ENCODE results near the gene NME4.

The NME4 gene

DNA sequence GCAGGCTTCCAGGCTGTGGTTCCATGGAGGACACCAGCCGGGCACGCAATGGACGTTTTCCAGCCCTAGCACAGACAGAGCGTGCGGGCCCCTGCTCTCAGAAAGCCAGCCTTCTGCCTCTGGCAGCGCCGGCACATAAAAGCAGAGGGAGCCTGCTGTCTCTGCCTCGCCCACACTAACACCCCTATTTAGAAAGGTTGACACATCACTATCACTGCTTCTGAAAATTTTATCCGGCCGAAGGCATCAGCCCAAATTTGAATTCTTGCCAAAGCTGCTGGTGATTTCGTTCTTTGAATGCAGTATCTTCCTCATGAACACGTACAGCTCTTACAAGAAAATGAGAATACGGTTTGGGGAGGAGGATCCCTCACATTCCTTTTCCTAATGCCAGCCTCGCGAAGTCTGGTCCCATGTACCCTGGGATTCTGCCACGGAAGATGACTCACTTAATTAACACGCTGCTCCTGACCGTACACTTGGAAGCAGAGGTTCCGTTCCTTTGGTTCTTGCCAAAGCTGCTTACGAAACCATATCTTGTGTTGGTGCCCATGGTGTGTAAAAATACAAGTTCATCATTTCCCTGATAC lies 27.1 kb downstream of the NME4 start:
- H3K4me3 ChIP-seq (ENCODE audit: low read length) = peak overlapping the region; percentile 51
- peak; percentile 93 for DNase-seq (ENCODE audit: low read depth)
- TF ChIP-seq, protein P1, sequence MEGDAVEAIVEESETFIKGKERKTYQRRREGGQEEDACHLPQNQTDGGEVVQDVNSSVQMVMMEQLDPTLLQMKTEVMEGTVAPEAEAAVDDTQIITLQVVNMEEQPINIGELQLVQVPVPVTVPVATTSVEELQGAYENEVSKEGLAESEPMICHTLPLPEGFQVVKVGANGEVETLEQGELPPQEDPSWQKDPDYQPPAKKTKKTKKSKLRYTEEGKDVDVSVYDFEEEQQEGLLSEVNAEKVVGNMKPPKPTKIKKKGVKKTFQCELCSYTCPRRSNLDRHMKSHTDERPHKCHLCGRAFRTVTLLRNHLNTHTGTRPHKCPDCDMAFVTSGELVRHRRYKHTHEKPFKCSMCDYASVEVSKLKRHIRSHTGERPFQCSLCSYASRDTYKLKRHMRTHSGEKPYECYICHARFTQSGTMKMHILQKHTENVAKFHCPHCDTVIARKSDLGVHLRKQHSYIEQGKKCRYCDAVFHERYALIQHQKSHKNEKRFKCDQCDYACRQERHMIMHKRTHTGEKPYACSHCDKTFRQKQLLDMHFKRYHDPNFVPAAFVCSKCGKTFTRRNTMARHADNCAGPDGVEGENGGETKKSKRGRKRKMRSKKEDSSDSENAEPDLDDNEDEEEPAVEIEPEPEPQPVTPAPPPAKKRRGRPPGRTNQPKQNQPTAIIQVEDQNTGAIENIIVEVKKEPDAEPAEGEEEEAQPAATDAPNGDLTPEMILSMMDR (IDR thresholded peaks at IDR 0.05; ENCODE audit: insufficient read depth, low read depth, low read length, missing control alignments) = no peak

DNA sequence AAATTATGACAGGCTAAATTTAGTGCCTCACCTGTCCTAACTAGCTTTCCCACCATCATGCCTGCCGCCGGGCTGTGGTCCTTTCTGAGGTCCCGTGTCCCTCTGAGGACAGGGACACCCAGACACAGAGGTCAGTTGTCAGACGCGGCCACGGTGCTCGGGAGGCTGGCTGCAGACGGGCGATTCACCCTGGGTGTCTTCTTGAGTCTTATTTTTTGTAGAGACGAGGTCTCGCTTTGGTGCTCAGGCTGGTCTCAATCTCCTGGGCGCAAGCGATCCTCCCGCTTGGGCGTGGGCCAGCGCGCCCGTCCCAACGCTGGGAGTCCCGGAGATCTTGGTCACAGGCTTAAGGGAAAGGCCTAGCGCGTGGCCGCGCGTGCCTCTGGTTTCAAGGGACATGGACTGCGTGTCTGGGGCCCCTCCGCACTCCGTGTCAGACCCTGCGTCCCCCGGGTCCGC lies 27.7 kb downstream of the NME4 start:
- H3K4me3 ChIP-seq (ENCODE audit: low read length) = peak overlapping the region; percentile 51
- peak; percentile 38 for DNase-seq (ENCODE audit: low read depth)
- TF ChIP-seq, protein P1 (IDR thresholded peaks at IDR 0.05; ENCODE audit: insufficient read depth, low read depth, low read length, missing control alignments) = no peak

GRCh38 chr16:425082-425718 lies 28.2 kb downstream of the NME4 start, which contains the start of gene RAB11FIP3:
Gene RAB11FIP3, plus strand, starts transcription at chr16:425649. Its CDS starts 358 bp downstream, at chr16:426007.
- DNase-seq (ENCODE audit: low read depth) = peak; percentile 75
- H3K4me3 ChIP-seq (ENCODE audit: low read length) = peak within 1 kb of the TSS; percentile 65
- TF ChIP-seq, protein P1 (IDR thresholded peaks at IDR 0.05; ENCODE audit: insufficient read depth, low read depth, low read length, missing control alignments) = peak; percentile 17

- DNase-seq (ENCODE audit: low read depth) = peak; percentile 16
- peak overlapping the region; percentile 51 for H3K4me3 ChIP-seq (ENCODE audit: low read length)
- TF ChIP-seq, protein P1 (IDR thresholded peaks at IDR 0.05; ENCODE audit: insufficient read depth, low read depth, low read length, missing control alignments) = no peak
Observed at GRCh38 chr16:425740-426114, 28.7 kb downstream of the NME4 start.

DNA sequence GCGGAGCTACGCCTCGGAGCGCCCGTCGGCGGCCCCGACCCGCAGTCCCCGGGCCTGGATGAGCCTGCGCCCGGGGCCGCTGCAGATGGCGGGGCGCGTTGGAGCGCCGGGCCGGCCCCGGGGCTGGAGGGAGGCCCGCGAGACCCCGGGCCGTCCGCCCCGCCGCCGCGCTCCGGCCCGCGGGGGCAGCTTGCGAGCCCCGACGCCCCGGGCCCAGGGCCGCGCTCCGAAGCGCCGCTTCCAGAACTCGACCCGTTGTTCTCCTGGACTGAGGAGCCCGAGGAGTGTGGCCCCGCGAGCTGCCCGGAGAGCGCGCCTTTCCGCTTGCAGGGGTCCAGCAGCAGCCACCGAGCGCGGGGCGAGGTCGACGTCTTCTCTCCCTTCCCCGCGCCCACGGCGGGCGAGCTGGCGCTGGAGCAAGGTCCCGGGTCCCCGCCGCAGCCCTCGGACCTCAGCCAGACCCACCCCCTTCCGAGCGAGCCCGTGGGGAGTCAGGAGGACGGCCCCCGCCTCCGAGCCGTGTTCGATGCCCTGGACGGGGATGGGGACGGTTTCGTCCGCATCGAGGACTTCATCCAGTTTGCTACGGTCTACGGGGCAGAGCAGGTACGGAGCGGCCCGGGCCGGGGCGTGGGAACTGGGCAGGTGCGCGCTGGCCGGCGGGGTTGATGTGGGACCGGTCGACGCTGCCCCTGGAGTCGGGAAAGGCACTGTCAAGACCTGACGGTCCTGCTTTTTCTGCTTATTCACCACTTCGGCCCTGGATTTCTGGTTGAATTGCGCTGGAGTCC lies 29.3 kb downstream of the NME4 start:
- TF ChIP-seq, protein P1 (IDR thresholded peaks at IDR 0.05; ENCODE audit: insufficient read depth, low read depth, low read length, missing control alignments) = no peak
- DNase-seq (ENCODE audit: low read depth) = no peak
- H3K4me3 ChIP-seq (ENCODE audit: low read length) = peak overlapping the region; percentile 65

DNA sequence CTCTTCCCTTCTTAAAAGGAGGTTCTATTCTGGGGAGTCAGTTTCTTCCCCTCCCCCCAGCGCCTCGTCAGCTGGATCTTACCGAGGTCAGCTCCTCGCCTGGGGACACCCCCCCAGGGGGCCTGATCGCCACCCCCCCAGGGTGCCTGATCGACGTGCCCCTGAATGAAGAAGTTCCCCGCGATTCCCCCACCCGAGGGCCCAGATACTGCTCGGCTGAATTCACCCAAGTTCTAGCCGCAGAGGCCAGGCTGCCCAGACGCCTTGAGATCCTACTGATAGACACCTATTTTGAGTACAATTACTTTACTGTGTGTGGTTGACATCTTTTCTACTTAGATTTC lies 29.9 kb downstream of the NME4 start:
- DNase-seq (ENCODE audit: low read depth) = no peak
- TF ChIP-seq, protein P1 (IDR thresholded peaks at IDR 0.05; ENCODE audit: insufficient read depth, low read depth, low read length, missing control alignments) = no peak

More for the DNA sequence above, 29.9 kb downstream of the NME4 start:
- peak overlapping the region; percentile 65 for H3K4me3 ChIP-seq (ENCODE audit: low read length)

Measured in epithelial cell of esophagus (primary cell).